ENCODE measurements around the gene FAM181B.

The FAM181B gene

GRCh38 chr11:82732734-82733443, 775 bp downstream of the FAM181B start:
- H3K27me3 ChIP-seq (ENCODE audit: insufficient read depth, low read length), result peaks cover 90% of the 10 kb centered on the region
- peak overlapping the region; percentile 68 for H2AFZ ChIP-seq (ENCODE audit: low read length, unreplicated experiment)
- H3K79me2 ChIP-seq (ENCODE audit: control insufficient read depth, insufficient read depth, low read length, unreplicated experiment), result no peaks in the 10 kb centered on the region
- H3K36me3 ChIP-seq (ENCODE audit: insufficient read depth, low read length), result no peaks in the 10 kb centered on the region
- no peaks in the 10 kb centered on the region for H3K4me1 ChIP-seq (ENCODE audit: control insufficient read depth, insufficient read depth, low read length, unreplicated experiment)
- H3K27ac ChIP-seq (ENCODE audit: low read depth, low read length), result no peak overlapping the region
- H3K4me3 ChIP-seq (ENCODE audit: low read depth, low read length), result peak overlapping the region; percentile 70; the same call in 1 of the 2 replicates

- Histone ChIP-seq H3K36me3 (ENCODE audit: insufficient read depth, low read length) (no peaks in the 10 kb centered on the region), H2AFZ (ENCODE audit: low read length, unreplicated experiment) (no peak overlapping the region), H3K4me3 (ENCODE audit: low read depth, low read length) (0 out of 2 replicates have a peak overlapping the region, but pooled peaks have one; percentile 70), H3K4me1 (ENCODE audit: control insufficient read depth, insufficient read depth, low read length, unreplicated experiment) (no peaks in the 10 kb centered on the region), H3K27me3 (ENCODE audit: insufficient read depth, low read length) (peaks cover 89% of the 10 kb centered on the region), H3K27ac (ENCODE audit: low read depth, low read length) (no peak overlapping the region), H3K79me2 (ENCODE audit: control insufficient read depth, insufficient read depth, low read length, unreplicated experiment) (no peaks in the 10 kb centered on the region)
Observed at GRCh38 chr11:82732348-82732733, 1.3 kb downstream of the FAM181B start.

- Histone ChIP-seq H3K4me3 (ENCODE audit: low read depth, low read length) (no peak overlapping the region), H3K27me3 (ENCODE audit: insufficient read depth, low read length) (peaks cover 83% of the 10 kb centered on the region), H2AFZ (ENCODE audit: low read length, unreplicated experiment) (no peak overlapping the region)
Observed at GRCh38 chr11:82731691-82732277, 1.9 kb downstream of the FAM181B start.

GRCh38 chr11:82730754-82731153, 2.9 kb downstream of the FAM181B start:
- Histone ChIP-seq H3K27ac (ENCODE audit: low read depth, low read length) (no peak overlapping the region), H3K4me1 (ENCODE audit: control insufficient read depth, insufficient read depth, low read length, unreplicated experiment) (no peaks in the 10 kb centered on the region), H3K27me3 (ENCODE audit: insufficient read depth, low read length) (peaks cover 81% of the 10 kb centered on the region), H3K36me3 (ENCODE audit: insufficient read depth, low read length) (no peaks in the 10 kb centered on the region), H2AFZ (ENCODE audit: low read length, unreplicated experiment) (no peak overlapping the region), H3K79me2 (ENCODE audit: control insufficient read depth, insufficient read depth, low read length, unreplicated experiment) (no peaks in the 10 kb centered on the region), H3K4me3 (ENCODE audit: low read depth, low read length) (no peak overlapping the region)

More at GRCh38 chr11:82731691-82732277, 1.9 kb downstream of the FAM181B start:
- Histone ChIP-seq H3K79me2 (ENCODE audit: control insufficient read depth, insufficient read depth, low read length, unreplicated experiment) (no peaks in the 10 kb centered on the region), H3K36me3 (ENCODE audit: insufficient read depth, low read length) (no peaks in the 10 kb centered on the region), H3K27ac (ENCODE audit: low read depth, low read length) (no peak overlapping the region), H3K4me1 (ENCODE audit: control insufficient read depth, insufficient read depth, low read length, unreplicated experiment) (no peaks in the 10 kb centered on the region)

- peaks cover 81% of the 10 kb centered on the region for H3K27me3 ChIP-seq (ENCODE audit: insufficient read depth, low read length)
- no peaks in the 10 kb centered on the region for H3K79me2 ChIP-seq (ENCODE audit: control insufficient read depth, insufficient read depth, low read length, unreplicated experiment)
- no peaks in the 10 kb centered on the region for H3K4me1 ChIP-seq (ENCODE audit: control insufficient read depth, insufficient read depth, low read length, unreplicated experiment)
- H3K4me3 ChIP-seq (ENCODE audit: low read depth, low read length), result no peak overlapping the region
- H3K36me3 ChIP-seq (ENCODE audit: insufficient read depth, low read length), result no peaks in the 10 kb centered on the region
- H2AFZ ChIP-seq (ENCODE audit: low read length, unreplicated experiment), result no peak overlapping the region
- no peak overlapping the region for H3K27ac ChIP-seq (ENCODE audit: low read depth, low read length)
Observed at GRCh38 chr11:82730286-82730685, 3.4 kb downstream of the FAM181B start.

GRCh38 chr11:82724026-82724425, 9.6 kb downstream of the FAM181B start:
- Histone ChIP-seq H3K27me3 (ENCODE audit: insufficient read depth, low read length) (peaks cover 28% of the 10 kb centered on the region), H3K36me3 (ENCODE audit: insufficient read depth, low read length) (no peaks in the 10 kb centered on the region), H3K4me3 (ENCODE audit: low read depth, low read length) (no peak overlapping the region), H3K79me2 (ENCODE audit: control insufficient read depth, insufficient read depth, low read length, unreplicated experiment) (no peaks in the 10 kb centered on the region), H2AFZ (ENCODE audit: low read length, unreplicated experiment) (no peak overlapping the region), H3K4me1 (ENCODE audit: control insufficient read depth, insufficient read depth, low read length, unreplicated experiment) (peaks cover 7% of the 10 kb centered on the region), H3K27ac (ENCODE audit: low read depth, low read length) (no peak overlapping the region)

- no peak overlapping the region for H3K27ac ChIP-seq (ENCODE audit: low read depth, low read length)
- H3K79me2 ChIP-seq (ENCODE audit: control insufficient read depth, insufficient read depth, low read length, unreplicated experiment), result no peaks in the 10 kb centered on the region
- peaks cover 17% of the 10 kb centered on the region for H3K27me3 ChIP-seq (ENCODE audit: insufficient read depth, low read length)
- peaks cover 7% of the 10 kb centered on the region for H3K4me1 ChIP-seq (ENCODE audit: control insufficient read depth, insufficient read depth, low read length, unreplicated experiment)
- no peak overlapping the region for H2AFZ ChIP-seq (ENCODE audit: low read length, unreplicated experiment)
- H3K4me3 ChIP-seq (ENCODE audit: low read depth, low read length), result no peak overlapping the region
- H3K36me3 ChIP-seq (ENCODE audit: insufficient read depth, low read length), result no peaks in the 10 kb centered on the region
Observed at GRCh38 chr11:82722231-82722630, 11.4 kb downstream of the FAM181B start.

- H3K27ac ChIP-seq (ENCODE audit: low read depth, low read length), result no peak overlapping the region
- no peaks in the 10 kb centered on the region for H3K79me2 ChIP-seq (ENCODE audit: control insufficient read depth, insufficient read depth, low read length, unreplicated experiment)
- peaks cover 10% of the 10 kb centered on the region for H3K27me3 ChIP-seq (ENCODE audit: insufficient read depth, low read length)
- peaks cover 7% of the 10 kb centered on the region for H3K4me1 ChIP-seq (ENCODE audit: control insufficient read depth, insufficient read depth, low read length, unreplicated experiment)
- H2AFZ ChIP-seq (ENCODE audit: low read length, unreplicated experiment), result no peak overlapping the region
- H3K4me3 ChIP-seq (ENCODE audit: low read depth, low read length), result no peak overlapping the region
- H3K36me3 ChIP-seq (ENCODE audit: insufficient read depth, low read length), result no peaks in the 10 kb centered on the region
Observed at GRCh38 chr11:82720267-82721065, 13.2 kb downstream of the FAM181B start.

GRCh38 chr11:82719361-82720105, 14.1 kb downstream of the FAM181B start:
- Histone ChIP-seq H3K27ac (ENCODE audit: low read depth, low read length) (no peak overlapping the region), H3K4me1 (ENCODE audit: control insufficient read depth, insufficient read depth, low read length, unreplicated experiment) (peaks cover 7% of the 10 kb centered on the region), H3K36me3 (ENCODE audit: insufficient read depth, low read length) (no peaks in the 10 kb centered on the region), H3K79me2 (ENCODE audit: control insufficient read depth, insufficient read depth, low read length, unreplicated experiment) (no peaks in the 10 kb centered on the region), H2AFZ (ENCODE audit: low read length, unreplicated experiment) (no peak overlapping the region), H3K27me3 (ENCODE audit: insufficient read depth, low read length) (peaks cover 6% of the 10 kb centered on the region; the same call in 1 of the 2 replicates), H3K4me3 (ENCODE audit: low read depth, low read length) (no peak overlapping the region)

GRCh38 chr11:82718821-82719220, 14.8 kb downstream of the FAM181B start:
- Histone ChIP-seq H3K4me3 (ENCODE audit: low read depth, low read length) (no peak overlapping the region), H3K4me1 (ENCODE audit: control insufficient read depth, insufficient read depth, low read length, unreplicated experiment) (peaks cover 7% of the 10 kb centered on the region), H3K36me3 (ENCODE audit: insufficient read depth, low read length) (no peaks in the 10 kb centered on the region), H3K27ac (ENCODE audit: low read depth, low read length) (no peak overlapping the region), H2AFZ (ENCODE audit: low read length, unreplicated experiment) (no peak overlapping the region), H3K79me2 (ENCODE audit: control insufficient read depth, insufficient read depth, low read length, unreplicated experiment) (no peaks in the 10 kb centered on the region), H3K27me3 (ENCODE audit: insufficient read depth, low read length) (peaks cover 3% of the 10 kb centered on the region; the same call in 1 of the 2 replicates)

All from ACC112 (cell line).